GM06990 (cell line): ENCODE data around the gene NCAM1.
"Not testable (repeated sequence)": the region's sequence is repeated elsewhere in the genome, so short reads cannot be mapped to it uniquely, and the experiment has no call there.

ENCODE experiments used
- DNase-seq: peaks from one replicate; pipeline ENCODE4 v3.0.0-alpha.2; 2011; ENCODE audit not compliant: insufficient read length; ENCODE audit errors: extremely low read depth
- H3K27me3 ChIP-seq: replicated peaks from 2 replicates; pipeline ENCODE4 v1.6.0; 2011; ENCODE audit warnings: low read length; ENCODE audit not compliant: control insufficient read depth, insufficient read depth
- H3K36me3 ChIP-seq: 2 replicates; pipeline ENCODE4 v1.5.1; 2011; ENCODE audit warnings: low read length; ENCODE audit not compliant: control insufficient read depth, insufficient read depth
- H3K4me3 ChIP-seq: replicated peaks from 2 replicates; pipeline ENCODE4 v1.5.1; 2011; ENCODE audit warnings: low read depth, mild to moderate bottlenecking, control low read depth, low read length
- CTCF ChIP-seq: IDR thresholded peaks from 2 replicates; pipeline ENCODE4 v1.5.1; 2011; ENCODE audit warnings: low read length, control low read depth, mild to moderate bottlenecking, inconsistent platforms; ENCODE audit not compliant: insufficient read depth, poor library complexity, severe bottlenecking

The NCAM1 gene

GRCh38 chr11:113045146-113045545 is 83.9 kb downstream of the NCAM1 start:
- H3K36me3 ChIP-seq, result no peaks in the 10 kb centered on the region
- DNase-seq, result no peak
- no peak overlapping the region for H3K4me3 ChIP-seq
- no peaks in the 10 kb centered on the region for H3K27me3 ChIP-seq
- TF ChIP-seq CTCF, result no peak

- Histone ChIP-seq H3K27me3 (no peaks in the 10 kb centered on the region), H3K4me3 (no peak overlapping the region), H3K36me3 (no peaks in the 10 kb centered on the region)
- DNase-seq, result no peak
- no peak for TF ChIP-seq CTCF
Measured at GRCh38 chr11:113046866-113047265, 85.6 kb downstream of the NCAM1 start.

DNA sequence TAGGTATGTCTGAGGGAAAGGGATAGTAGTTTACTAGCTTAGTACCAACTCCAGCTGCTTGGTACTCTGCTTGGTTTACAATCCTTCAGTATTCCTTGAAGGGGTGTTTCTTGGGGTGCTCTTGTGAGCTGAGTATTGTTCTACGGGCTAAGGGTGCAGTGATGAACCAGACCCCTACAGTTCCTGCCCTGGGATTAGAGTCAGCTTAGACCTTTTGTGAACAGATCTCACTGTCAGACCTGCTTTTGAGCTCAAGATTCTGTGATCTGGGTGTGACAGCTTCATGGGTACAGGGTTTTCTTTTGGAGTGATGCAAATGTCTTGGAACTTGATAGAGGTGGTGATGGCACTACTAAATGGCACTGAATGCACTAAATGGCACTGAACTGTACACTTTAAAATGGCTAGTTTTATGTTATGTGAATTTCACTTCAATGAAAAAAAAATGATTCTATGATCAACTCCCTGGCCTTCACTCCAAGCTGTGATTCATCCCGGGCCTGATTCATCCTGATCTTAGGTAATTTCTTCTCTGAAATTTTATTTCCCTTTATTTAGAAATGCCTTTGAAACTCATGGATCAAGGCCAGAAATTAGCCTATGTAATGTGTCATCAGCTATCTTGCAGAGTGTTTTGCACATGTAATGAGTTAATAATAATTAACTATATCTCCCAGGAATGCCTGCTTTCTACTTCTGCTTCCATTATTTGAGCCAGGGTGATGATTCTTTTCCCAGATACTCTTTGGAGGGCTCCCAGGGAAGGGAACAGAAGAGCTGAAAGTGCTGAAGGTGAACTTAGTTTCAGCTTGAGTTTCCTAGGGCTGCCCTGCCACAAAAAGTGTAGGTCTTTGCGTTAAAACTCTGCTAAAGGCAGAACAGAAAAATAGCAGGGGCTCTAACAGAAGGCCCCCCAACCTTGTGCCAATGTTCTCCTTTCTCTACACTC is 87.9 kb downstream of the NCAM1 start:
- Histone ChIP-seq H3K4me3 (no peak overlapping the region), H3K27me3 (no peaks in the 10 kb centered on the region), H3K36me3 (no peaks in the 10 kb centered on the region)
- DNase-seq, result no peak
- no peak for TF ChIP-seq CTCF

- not testable (repeated sequence) for H3K36me3 ChIP-seq, H3K4me3 ChIP-seq, H3K27me3 ChIP-seq, DNase-seq
Measured at GRCh38 chr11:113053042-113053441, 91.8 kb downstream of the NCAM1 start.

DNA sequence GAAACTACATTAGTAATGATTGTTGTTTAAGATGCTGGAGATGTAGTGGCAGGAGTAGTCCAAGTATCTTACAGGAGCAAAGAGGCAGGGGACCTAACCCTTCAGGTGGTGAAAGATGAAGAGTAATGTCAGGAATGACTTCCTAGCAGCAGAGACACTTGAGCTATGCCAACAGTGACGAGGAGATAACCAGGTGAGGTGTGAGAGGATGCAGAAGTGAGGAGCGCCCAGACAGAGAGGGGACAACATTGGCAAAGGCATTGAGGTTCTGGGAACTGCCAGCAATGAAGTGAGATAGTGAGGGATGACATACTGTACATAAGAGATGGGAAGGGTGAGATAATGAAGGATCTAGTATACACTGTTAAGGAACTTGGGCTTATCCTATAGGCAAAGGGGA is 95.8 kb downstream of the NCAM1 start:
- no peaks in the 10 kb centered on the region; the same call in 1 of the 2 replicates for H3K27me3 ChIP-seq
- TF ChIP-seq CTCF, result no peak
- no peaks in the 10 kb centered on the region for H3K36me3 ChIP-seq
- no peak overlapping the region for H3K4me3 ChIP-seq
- no peak for DNase-seq

DNA sequence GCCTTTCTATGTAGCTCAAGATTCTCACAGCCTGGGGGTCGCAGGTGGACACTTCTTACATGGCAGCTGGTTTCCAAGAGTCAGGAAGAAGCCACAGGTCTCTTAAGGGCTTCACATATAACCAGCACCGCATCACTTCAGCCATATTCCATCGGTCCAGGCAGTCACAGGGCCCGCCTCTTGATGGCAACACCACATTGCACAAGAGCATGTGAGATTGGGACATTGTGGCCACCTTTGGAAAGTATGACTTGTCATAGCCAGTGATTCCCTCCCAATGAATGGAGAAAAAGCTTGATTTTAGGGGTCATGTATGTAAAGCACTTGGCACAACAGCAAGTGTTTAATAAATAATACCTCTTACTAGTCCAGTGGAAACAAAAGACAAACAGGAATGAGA is 98.3 kb downstream of the NCAM1 start:
- Histone ChIP-seq H3K36me3 (no peaks in the 10 kb centered on the region), H3K4me3 (no peak overlapping the region), H3K27me3 (no peaks in the 10 kb centered on the region; the same call in 1 of the 2 replicates)
- no peak for DNase-seq
- no peak for TF ChIP-seq CTCF
